M059J (cell line): ENCODE results near the gene FAM217A. TPM values are rescaled to one million over a fixed set of nuclear protein-coding genes. Genes with fewer than 3 reads are reported as not detected.

Source experiments
- DNase-seq: peaks from one replicate; pipeline ENCODE4 v3.0.0-alpha.2; 2012; ENCODE audit warnings: low read depth
- total RNA-seq: library from RNA; depleted of rRNA; stranded (reverse); fragments of >200 nt; shearing (Covaris generic); gene quantifications from 2 replicates; pipeline ENCODE4 v1.2.3, GENCODE V29; 2014; rRNA removed

FAM217A gene
- total RNA-seq, 1 experiment from 2014 or later: not detected

GRCh38 chr6:4021854-4022695 is 56.9 kb downstream of the FAM217A start:
- DNase-seq: peak; percentile 69

DNA sequence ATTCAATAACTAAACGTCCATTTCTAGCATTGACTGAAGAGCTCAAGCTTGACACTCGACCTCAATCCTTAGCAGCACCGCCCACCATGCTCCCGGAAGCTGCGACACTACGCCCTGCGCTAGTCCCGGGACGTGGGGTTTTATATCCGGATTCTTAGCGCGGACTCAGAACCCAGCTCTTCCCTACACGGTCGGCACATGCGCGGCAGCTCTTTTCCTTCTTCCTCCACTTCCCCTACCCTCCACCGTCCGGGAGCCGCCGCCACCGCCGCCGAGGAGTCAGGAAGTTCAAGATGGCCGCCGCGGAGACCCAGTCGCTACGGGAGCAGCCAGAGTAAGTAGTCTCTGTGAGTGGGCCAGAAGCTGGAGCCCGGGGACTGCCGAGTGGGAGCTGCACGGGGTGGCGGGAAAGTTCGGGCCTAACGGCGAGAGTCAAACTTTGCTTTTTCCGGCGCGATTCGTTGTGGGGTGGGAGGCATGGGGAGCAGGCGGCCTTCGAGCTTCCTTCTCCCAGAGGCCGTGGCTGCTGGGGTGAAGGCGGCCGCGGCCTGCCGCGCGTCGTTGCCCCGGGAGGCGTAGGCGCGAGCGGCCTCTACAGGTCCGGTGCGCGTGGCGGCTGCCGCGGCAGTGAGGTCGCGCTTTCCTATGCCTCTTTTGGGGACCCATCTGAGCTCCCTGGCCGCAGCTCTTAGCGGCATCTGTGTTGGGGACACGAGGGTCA is 57.6 kb downstream of the FAM217A start:
- peak; percentile 99 for DNase-seq

DNA sequence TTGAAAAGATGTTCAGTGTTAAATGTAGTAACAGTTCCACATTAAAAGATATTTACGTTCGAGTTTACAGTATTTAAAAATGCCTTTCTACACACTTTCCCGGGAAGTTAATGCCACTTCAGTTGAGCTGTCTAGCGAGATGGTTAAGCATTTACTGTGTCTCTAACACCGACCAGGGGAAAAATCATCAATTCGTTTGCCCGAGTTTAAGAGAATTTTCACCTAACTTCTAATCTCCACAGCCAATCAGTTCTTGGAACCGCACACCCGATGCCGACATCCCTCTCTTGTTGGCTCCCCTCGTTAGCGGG is 58.2 kb downstream of the FAM217A start:
- no peak for DNase-seq

DNA sequence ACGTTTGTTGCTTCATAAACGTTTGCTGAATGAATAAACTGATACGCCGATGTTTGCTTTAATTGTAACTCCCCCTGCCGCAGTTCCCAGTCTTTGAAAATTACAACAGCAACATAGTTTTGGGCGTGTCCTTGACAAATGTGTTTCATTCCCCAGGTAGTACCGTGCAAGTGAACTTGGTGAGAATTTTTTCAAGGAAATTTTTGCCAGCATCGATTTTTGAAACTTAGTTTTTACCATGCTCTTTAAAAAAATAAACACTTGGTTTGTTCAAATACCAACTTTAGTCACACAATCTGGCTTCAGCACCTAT is 60.1 kb downstream of the FAM217A start:
- DNase-seq: no peak

Other genes starting within 250 kb of the FAM217A start
- gene FAM50B, start 229.8 kb downstream of the FAM217A start, total RNA-seq: 1.0 and 1.2 TPM in 2 replicates
- 137 and 178 TPM in 2 replicates for gene ECI2, start 56.4 kb upstream of the FAM217A start, total RNA-seq